Endothelial cell of umbilical vein (primary cell): ENCODE measurements around the gene ZDHHC14. TPM values are rescaled to one million over a fixed set of nuclear protein-coding genes. Genes with fewer than 3 reads are reported as not detected.

Source experiments
- BruUV-seq: library from RNA; stranded (reverse); fragments of 400-500 nt; replicated peaks from 2 replicates; lab custom pipeline; 2021; lab: Mats Ljungman, UMichigan
- CTCF ChIA-PET: fragments of 300-600, 350-600 bp; sonication (Branson Sonifier 250); formaldehyde crosslinking; loops from one replicate; lab custom pipeline; 2021; ENCODE audit warnings: antibody characterized with exemption, inconsistent platforms; lab: Charles Lee
- POLR2A ChIA-PET: fragments of 300-600, 350-600 bp; sonication (Branson Sonifier 250); formaldehyde crosslinking; loops from one replicate; lab custom pipeline; 2021; ENCODE audit warnings: antibody characterized with exemption, inconsistent platforms; lab: Charles Lee
- DNase-seq: peaks from one replicate; pipeline ENCODE4 v3.0.0-alpha.2; 2011; ENCODE audit warnings: low read depth, low spot score
- FAIRE-seq: peaks from 2 replicates; lab custom pipeline; 2011; peaks lifted over from hg19 to GRCh38; lab: Jason Lieb, UNC
- H2AFZ ChIP-seq: 2 replicates; pipeline ENCODE4 v1.6.0; 2012; ENCODE audit warnings: low read depth, low read length, control low read depth, inconsistent platforms
- H3K27ac ChIP-seq: 2 replicates; pipeline ENCODE4 v1.5.1; 2011; ENCODE audit warnings: low read depth, mild to moderate bottlenecking, control low read depth, low read length, moderate library complexity; ENCODE audit not compliant: insufficient read depth
- H3K27me3 ChIP-seq, 2 experiments: 2 replicates each; pipeline versions ENCODE4 v1.6.0 to v1.6.1; 2011; ENCODE audit warnings: low read length in 2 of 2, mixed read lengths in 1 of 2; ENCODE audit not compliant: control insufficient read depth in 2 of 2, insufficient read depth in 2 of 2
- H3K36me3 ChIP-seq, 2 experiments: 2 replicates in 1 of 2; 3 replicates in 1 of 2; pipeline ENCODE4 v1.5.1; 2011; ENCODE audit warnings: low read length in 2 of 2, mild to moderate bottlenecking in 1 of 2, moderate library complexity in 1 of 2; ENCODE audit not compliant: control insufficient read depth in 2 of 2, insufficient read depth in 2 of 2; ENCODE audit errors: extremely low read depth in 1 of 2
- H3K4me1 ChIP-seq: 3 replicates; pipeline ENCODE4 v1.5.1; 2011; ENCODE audit warnings: mild to moderate bottlenecking, low read length; ENCODE audit not compliant: control insufficient read depth, insufficient read depth; ENCODE audit errors: extremely low read depth
- H3K4me2 ChIP-seq: 2 replicates; pipeline ENCODE4 v1.6.1; 2011; ENCODE audit warnings: low read length, control low read depth, mixed read lengths; ENCODE audit not compliant: insufficient read depth
- H3K4me3 ChIP-seq, 3 experiments: fragments of 200-600 bp in 1 of 3; sonication (generic), shearing (Covaris generic) in 1 of 3; replicated peaks in 1 of 3; 2 replicates each; pipeline ENCODE4 v1.5.1; 2011 to 2016; ENCODE audit warnings: control low read depth in 3 of 3, low read length in 3 of 3, mild to moderate bottlenecking in 2 of 3, inconsistent platforms in 1 of 3, low read depth in 1 of 3, moderate library complexity in 1 of 3; ENCODE audit not compliant: insufficient read depth in 1 of 3
- H3K79me2 ChIP-seq: 2 replicates; pipeline ENCODE4 v1.6.0; 2012; ENCODE audit warnings: low read length, inconsistent platforms; ENCODE audit not compliant: control insufficient read depth, insufficient read depth
- H3K9ac ChIP-seq: replicated peaks from 2 replicates; pipeline ENCODE3; 2011; ENCODE audit warnings: low read length, control low read depth; ENCODE audit not compliant: insufficient read depth; ENCODE audit errors: extremely low read depth
- H3K9me1 ChIP-seq: replicated peaks from 3 replicates; pipeline ENCODE4 v1.6.0; 2011; ENCODE audit warnings: mild to moderate bottlenecking, low read length; ENCODE audit not compliant: control insufficient read depth, insufficient read depth; ENCODE audit errors: extremely low read depth
- H3K9me3 ChIP-seq: replicated peaks from 2 replicates; pipeline ENCODE4 v1.5.1; 2012; ENCODE audit warnings: low read length, inconsistent platforms; ENCODE audit not compliant: control insufficient read depth, insufficient read depth
- H4K20me1 ChIP-seq: replicated peaks from 2 replicates; pipeline ENCODE3; 2011; ENCODE audit warnings: mild to moderate bottlenecking, low read length; ENCODE audit not compliant: control insufficient read depth, insufficient read depth; ENCODE audit errors: extremely low read depth
- CTCF ChIP-seq, 2 donors: IDR thresholded peaks; 1 replicate in 1 of 2; 2 replicates in 1 of 2; pipeline ENCODE4 v1.5.1; 2011; ENCODE audit warnings: low read length in 2 of 2, mild to moderate bottlenecking in 2 of 2, moderate library complexity in 2 of 2, control low read depth in 1 of 2, inconsistent platforms in 1 of 2, low read depth in 1 of 2; ENCODE audit not compliant: insufficient read depth in 1 of 2; ENCODE audit errors: extremely low read depth in 1 of 2
- EZH2 ChIP-seq: IDR thresholded peaks from 2 replicates; pipeline ENCODE4 v1.6.1; 2012; ENCODE audit warnings: borderline replicate concordance, low read depth, mild to moderate bottlenecking, moderate library complexity, low read length, inconsistent platforms; ENCODE audit not compliant: severe bottlenecking
- FOS ChIP-seq: IDR thresholded peaks from 2 replicates; pipeline ENCODE4 v1.6.1; 2011; ENCODE audit warnings: mild to moderate bottlenecking, low read length, moderate library complexity, borderline replicate concordance; ENCODE audit not compliant: insufficient read depth
- GATA2 ChIP-seq: IDR thresholded peaks from 2 replicates; pipeline ENCODE4 v1.7.0; 2011; ENCODE audit warnings: low read depth, mild to moderate bottlenecking, moderate library complexity, mixed read lengths, low read length; ENCODE audit not compliant: insufficient read length, insufficient read depth
- JUN ChIP-seq: IDR thresholded peaks from 2 replicates; pipeline ENCODE4 v1.6.1; 2011; ENCODE audit warnings: borderline replicate concordance, low read depth; ENCODE audit not compliant: insufficient read length, insufficient read depth
- MAX ChIP-seq: IDR thresholded peaks from 2 replicates; pipeline ENCODE4 v1.6.1; 2011; ENCODE audit not compliant: insufficient read depth, insufficient read length
- MYC ChIP-seq: IDR thresholded peaks from one replicate; pipeline ENCODE4 v1.6.1; 2011; ENCODE audit warnings: mild to moderate bottlenecking, low read depth, low read length
- POLR2A ChIP-seq: IDR thresholded peaks from 2 replicates; pipeline ENCODE4 v1.6.1; 2012; ENCODE audit warnings: low read depth, mild to moderate bottlenecking, control low read depth, low read length
- POLR2AphosphoS5 ChIP-seq: IDR thresholded peaks from 2 replicates; pipeline ENCODE4 v1.6.1; 2012; ENCODE audit warnings: low read depth, mild to moderate bottlenecking, control low read depth, low read length, moderate library complexity; ENCODE audit not compliant: insufficient read depth
- dilution Hi-C: fragments of 300-500 bp; cut with MboI; formaldehyde crosslinking; loops from one replicate; pipeline ENCODE4 v1.15.0; 2019; ENCODE audit warnings: low sequenced_read_pairs; ENCODE audit not compliant: extremely low pct_ligation_motif_present
- intact Hi-C: fragments of 100-400 bp; cut with micrococcal nuclease; formaldehyde crosslinking; loops from one replicate; pipeline ENCODE4 v1.10.0; 2022
- polyA plus RNA-seq, 4 experiments: library from polyadenylated mRNA; depleted of rRNA in 3 of 4; stranded (reverse) in 3 of 4; unstranded in 1 of 4; fragments of >200 nt; gene quantifications; 2 replicates each; pipeline versions ENCODE4 v1.2.1 to v1.2.3, GENCODE V29; 2011 to 2012; ENCODE audit warnings: missing spikeins in 1 of 4
- total RNA-seq: library from RNA; stranded (reverse); gene quantifications from 2 replicates; pipeline ENCODE4 v1.2.3, GENCODE V29; 2021

ZDHHC14 gene
- total and polyA plus RNA-seq, 2 donors (not counting 3 experiments of a cell fraction or from before 2014, with no cell fraction given), result 23.0 to 25.6 TPM

- Histone ChIP-seq H3K27ac (no peak overlapping the region), H3K9me1 (no peaks in the 10 kb centered on the region), H3K4me1 (no peaks in the 10 kb centered on the region), H3K79me2 (no peaks in the 10 kb centered on the region), H3K36me3 (no peaks in the 10 kb centered on the region), H2AFZ (no peak overlapping the region), H3K4me3 (no peak overlapping the region), H3K9ac (no peak overlapping the region), H4K20me1 (no peaks in the 10 kb centered on the region), H3K9me3 (no peaks in the 10 kb centered on the region), H3K4me2 (no peak overlapping the region), H3K27me3 (no peaks in the 10 kb centered on the region)
- dilution Hi-C loops, result no loop called here
- intact Hi-C loops, result no loop called here
- BruUV-seq, result no TSS peak
- FAIRE-seq (no peak), DNase-seq (no peak)
- TF ChIP-seq MAX (no peak), FOS (no peak), MYC (no peak), POLR2AphosphoS5 (no peak), CTCF (IDR thresholded peaks at IDR 0.05; ENCODE audit: extremely low read depth in 1 of 2, insufficient read depth in 1 of 2, low read depth in 1 of 2, low read length in 2 of 2) (no peak), EZH2 (no peak), JUN (no peak), POLR2A (no peak), GATA2 (no peak)
- ChIA-PET CTCF (interaction anchor here (0.8 to 1.2 kb wide), 2 partner anchors 8 to 13 kb away, joined by 3 to 5 read pairs; no protein-coding TSS in a partner anchor), POLR2A (no interaction called here)
Measured at GRCh38 chr6:157625764-157626163, 244.8 kb downstream of the ZDHHC14 start.
